Neural progenitor cell (in vitro differentiated cells): ENCODE data around the gene MYF5.

Experiments
- CTCF ChIP-seq: fragments of 200-600 bp; sonication (generic); IDR thresholded peaks from 2 replicates; pipeline ENCODE4 v1.5.1; 2017; ENCODE audit warnings: antibody characterized with exemption, mild to moderate bottlenecking
- EZH2 ChIP-seq: fragments of 200-600 bp; sonication (generic); IDR thresholded peaks from 2 replicates; pipeline ENCODE4 v1.6.1; 2017; ENCODE audit warnings: antibody characterized with exemption, mild to moderate bottlenecking, moderate library complexity

GRCh38 chr12:80711866-80712265, 4.8 kb upstream of the MYF5 start:
- TF ChIP-seq CTCF: no peak
- no peak for TF ChIP-seq EZH2
